HG02973 (cell line): Measurements from ENCODE around the gene ZNF813.
"Not testable (repeated sequence)": the region's sequence is repeated elsewhere in the genome, so short reads cannot be mapped to it uniquely, and the experiment has no call there.

ENCODE experiments used
- ATAC-seq: cut with Tn5 transposase; IDR thresholded peaks from one replicate; pipeline ENCODE4 v1.9.1; 2021; ENCODE audit warnings: moderate library complexity; ENCODE audit not compliant: unreplicated experiment

Gene ZNF813

DNA sequence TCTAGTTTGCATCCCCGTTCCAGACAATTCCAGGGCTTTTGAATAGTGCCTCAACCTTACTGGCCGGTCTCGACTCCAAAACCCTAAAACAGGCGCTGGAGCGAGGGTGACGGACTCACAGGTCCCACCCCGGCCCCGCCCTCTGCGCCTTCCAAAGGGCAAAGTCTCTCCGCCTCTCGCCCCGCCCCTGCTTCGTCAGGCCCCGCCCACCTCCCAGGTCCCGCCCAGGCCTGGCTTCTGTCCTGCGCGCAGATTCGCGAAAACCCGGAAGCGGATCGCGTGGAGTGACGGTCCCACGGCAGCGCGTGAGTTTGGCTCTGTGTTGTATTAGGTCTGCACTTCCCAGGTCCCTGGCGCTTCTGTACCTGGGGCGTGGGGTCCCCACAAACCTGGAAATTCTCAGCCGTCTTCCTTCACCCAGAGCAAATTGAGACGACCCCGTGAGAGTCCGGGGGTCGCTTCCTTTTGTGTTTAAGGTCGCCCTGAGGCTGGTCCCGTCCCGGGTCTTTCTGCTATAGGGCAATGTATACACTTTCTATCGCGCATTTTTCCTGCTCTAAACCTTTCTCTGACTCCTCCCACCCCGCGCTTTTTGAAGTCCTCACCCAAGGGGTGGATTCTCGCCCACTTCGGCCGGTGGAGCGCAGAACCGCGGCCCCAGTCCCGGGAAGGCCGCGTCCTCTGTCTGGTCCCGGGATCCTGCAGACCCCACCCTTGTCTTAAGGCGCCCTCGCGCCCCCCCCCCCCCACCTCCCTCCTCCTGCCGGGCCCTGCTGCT lies at the start of gene ZNF813:
Gene ZNF813 (plus strand): TSS at position 249 of the 778 bp plus-strand sequence. CDS start 16,090 bp downstream, outside the sequence.
- peak; percentile 90 for ATAC-seq

DNA sequence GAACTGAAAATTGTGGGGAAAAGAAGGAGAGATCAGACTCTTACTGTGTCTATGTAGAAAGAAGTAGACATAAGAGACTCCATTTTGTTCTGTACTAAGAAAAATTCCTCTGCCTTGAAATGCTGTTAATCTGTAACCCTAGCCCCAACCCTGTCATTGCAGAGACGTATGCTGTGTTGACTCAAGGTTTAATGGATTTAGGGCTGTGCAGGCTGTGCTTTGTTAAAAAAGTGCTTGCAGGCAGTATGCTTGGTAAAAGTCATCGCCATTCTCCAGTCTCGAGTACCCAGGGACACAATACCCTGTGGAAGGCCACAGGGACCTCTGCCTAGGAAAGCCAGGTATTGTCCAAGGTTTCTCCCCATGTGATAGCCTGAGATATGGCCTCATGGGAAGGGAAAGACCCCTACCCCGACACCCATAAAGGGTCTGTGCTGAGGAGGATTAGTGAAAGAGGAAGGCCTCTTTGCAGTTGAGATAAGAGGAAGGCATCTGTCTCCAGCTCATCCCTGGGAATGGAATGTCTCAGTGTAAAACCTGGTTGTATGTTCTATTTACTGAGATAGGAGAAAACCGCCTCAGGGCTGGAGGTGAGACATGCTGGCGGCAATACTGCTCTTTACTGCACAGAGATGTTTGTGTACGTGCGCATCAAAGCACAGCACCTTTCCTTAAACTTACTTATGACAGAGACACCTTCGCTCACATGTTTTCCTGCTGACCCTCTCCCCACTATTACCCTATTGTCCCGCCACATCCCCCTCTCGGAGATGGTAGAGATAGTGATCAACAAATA lies 46.8 kb upstream of the ZNF813 start:
- not testable (repeated sequence) for ATAC-seq

DNA sequence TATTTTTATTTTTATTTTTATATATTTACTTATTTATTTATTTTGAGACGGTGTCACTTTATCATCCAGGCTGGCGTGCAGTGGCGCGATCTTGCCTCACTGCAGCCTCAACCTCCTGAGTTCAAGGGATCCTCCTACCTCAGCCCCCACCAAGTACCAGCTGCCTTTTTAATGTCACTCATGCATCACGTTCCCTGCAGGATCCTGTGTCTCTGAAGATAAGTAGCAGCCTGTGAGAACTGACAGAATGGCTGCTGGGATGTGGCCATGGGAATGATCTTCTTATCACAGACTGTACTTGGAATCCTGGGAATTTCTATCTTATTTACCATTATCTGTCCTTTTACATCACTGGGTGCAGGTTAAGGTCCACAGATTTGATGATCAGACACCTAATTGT lies 45.0 kb upstream of the ZNF813 start:
- no peak for ATAC-seq

DNA sequence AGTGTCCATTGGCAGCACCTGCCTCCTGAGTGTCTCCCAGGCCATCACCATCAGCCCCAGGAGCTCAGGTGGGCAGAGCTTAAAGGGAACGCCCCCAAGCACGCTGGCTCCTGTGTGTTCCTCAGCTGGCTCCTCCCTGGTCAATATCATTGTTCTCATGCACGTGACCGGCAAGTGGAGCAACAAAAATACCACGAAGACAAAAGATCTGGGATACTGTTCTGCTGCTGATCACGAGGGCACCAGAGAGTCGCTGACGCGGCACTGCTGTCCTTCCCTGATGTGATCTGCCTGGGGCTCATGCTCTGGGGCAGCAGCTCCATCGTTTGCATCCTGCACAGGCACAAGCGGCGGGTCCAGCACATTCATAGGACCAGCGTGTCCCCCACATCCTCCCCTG lies 44.5 kb upstream of the ZNF813 start:
- ATAC-seq = not testable (repeated sequence)

DNA sequence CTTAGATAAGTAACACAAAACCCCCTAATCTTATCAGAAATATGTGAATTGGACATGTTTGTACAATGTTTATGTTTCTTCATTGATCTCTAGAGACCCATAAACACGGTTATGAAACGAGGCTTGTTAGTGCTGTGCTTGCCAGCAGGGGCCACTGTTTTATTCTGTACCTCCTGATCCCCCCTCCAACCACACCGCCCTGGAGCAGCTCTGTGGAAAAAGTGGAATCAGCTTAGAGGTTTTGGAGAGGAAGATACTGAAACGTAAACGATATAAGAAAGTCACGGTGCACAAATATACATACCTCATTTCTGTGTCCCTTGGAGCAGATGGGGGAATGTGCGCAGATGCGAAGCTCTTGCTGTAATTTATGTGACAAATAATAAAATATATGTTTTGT lies 43.9 kb upstream of the ZNF813 start:
- not testable (repeated sequence) for ATAC-seq

DNA sequence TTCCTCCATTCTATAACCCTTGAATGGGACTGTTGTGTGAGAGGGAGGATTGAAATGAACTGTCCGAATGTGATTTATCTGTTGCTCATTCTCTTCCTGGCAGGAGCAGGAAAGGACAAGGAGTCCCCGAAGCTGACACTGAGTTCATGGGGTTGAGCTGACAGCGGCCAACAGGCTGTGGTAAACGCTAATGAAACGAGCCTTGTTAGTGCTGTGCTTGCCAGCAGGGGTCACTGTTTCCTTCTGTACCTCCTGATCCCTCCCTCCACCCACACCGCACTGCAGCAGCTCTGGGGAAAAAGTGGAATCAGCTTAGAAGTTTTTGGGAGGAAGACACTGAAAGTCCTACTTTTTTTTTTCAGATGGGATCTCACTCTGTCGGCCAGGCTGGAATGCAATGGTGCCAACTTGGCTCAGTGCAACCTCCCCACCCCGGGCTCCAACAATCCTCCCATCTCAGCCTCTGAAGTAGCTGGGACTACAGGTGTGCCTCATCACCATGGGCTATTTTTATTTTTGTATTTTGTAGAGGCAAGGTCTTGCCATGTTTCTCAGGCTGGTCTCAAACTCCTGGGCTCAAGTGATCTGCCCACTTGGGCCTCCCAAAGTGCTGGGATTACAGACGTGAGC lies 42.5 kb upstream of the ZNF813 start:
- ATAC-seq = no peak

DNA sequence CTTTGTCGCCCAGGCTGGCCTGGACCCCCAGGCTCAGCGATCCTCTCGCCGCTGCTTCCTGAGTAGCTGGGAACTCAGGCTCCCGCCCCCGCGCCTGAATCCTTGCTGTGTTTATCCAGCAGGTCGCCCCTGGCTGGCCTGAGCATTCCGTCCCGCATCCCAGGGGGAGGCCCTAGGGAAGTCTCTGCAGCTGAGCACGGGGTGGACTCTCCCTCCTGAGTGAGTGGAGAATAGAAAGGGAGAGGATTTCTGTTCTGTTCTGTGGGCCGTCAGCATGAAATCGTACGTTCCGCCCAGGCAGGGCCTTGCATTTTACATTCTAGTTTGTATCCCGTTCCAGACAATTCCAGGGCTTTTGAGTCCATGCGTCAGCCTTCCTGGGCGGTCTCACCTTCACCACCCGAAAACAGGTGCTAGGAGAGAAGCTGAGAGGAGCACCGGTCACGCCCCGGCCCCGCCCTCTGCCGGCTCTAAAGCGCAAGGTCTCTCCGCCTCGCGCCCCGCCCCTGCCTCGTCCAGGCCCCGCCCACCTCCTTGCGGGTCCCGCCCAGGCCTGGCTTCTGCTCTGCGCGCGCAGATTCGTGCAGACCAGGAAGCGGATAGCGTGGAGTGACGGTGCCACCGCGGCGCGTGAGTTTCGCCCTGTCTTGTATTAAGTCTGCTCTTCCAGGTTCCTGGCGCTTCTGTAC lies 36.0 kb upstream of the ZNF813 start, which contains the start of gene ZNF761:
Gene ZNF761 (plus strand): TSS at position 586 of the 689 bp plus-strand sequence. CDS start 15,285 bp downstream, outside the sequence.
- ATAC-seq = peak; percentile 93

DNA sequence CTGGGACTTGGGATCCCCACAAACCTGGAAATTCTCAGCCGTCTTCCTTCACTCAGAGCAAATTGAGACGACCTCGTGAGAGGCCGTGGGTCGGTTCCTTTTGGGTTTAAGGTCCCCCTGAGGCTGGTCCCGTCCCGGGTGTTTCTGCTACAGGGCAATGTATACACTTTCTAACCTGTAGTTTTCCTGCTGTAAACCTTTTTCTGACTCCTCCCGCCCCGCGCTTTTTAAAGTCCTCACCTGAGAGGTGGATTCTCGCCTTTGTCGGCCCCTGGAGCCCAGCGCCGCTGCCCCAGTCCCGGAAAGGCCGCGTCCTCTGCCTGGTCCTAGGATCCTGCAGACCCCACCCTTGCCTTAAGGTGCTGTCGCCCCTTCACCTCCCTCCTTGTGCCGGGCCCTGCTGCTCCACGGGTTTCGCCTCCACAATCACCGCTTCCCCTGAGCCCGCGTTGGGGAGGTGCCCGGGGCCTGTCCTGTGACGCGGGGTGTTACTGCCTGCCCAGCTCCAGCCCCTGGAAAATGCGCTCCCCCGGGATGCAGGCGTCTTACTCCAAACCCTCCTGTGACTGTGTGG lies 35.4 kb upstream of the ZNF813 start:
- ATAC-seq = peak; percentile 16

DNA sequence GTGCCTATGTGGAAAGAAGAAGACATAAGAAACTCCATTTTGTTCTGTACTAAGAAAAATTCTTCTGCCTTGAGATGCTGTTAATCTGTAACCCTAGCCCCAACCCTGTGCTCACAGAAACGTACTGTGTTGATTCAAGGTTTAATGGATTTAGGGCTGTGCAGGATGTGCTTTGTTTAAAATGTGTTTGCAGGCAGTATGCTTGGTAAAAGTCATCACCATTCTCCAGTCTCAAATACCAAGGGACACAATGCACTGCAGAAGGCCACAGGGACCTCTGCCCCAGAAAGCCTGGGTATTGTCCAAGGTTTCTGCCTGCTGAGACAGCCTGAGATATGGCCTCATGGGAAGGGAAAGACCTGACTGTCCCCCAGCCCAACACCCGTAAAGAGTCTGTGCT lies 23.7 kb upstream of the ZNF813 start:
- not testable (repeated sequence) for ATAC-seq

DNA sequence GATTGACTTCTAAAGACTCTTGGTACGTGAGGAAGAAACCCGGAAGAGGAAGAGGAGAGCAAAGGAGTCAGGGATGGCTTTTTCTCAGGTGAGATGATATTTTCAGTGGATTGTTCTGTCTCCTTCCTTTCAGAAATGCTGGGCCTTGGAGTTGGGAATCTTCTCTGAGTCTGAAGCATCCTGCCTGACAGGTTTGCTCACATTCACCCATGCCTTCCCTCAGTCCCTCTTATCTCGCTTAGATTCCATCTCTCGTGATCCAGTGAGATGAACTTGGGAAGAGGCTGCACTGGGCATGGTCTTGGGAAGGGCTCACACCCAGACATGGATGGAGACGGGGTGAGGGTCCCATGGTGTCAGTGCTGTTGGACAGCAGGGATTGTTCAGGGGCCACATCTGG lies 20.3 kb upstream of the ZNF813 start:
- ATAC-seq = not testable (repeated sequence)

DNA sequence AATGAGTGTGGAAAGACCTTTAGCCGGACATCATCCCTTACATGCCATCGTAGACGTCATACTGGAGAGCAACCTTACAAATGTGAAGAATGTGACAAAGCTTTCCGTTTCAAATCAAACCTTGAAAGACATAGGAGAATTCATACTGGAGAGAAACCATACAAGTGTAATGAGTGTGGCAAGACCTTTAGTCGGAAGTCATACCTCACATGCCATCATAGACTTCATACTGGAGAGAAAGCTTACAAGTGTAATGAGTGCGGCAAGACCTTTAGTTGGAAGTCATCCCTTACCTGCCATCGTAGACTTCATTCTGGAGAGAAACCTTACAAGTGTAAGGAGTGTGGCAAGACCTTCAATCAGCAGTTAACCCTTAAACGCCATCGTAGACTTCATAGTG lies 11.7 kb upstream of the ZNF813 start:
- ATAC-seq = no peak

DNA sequence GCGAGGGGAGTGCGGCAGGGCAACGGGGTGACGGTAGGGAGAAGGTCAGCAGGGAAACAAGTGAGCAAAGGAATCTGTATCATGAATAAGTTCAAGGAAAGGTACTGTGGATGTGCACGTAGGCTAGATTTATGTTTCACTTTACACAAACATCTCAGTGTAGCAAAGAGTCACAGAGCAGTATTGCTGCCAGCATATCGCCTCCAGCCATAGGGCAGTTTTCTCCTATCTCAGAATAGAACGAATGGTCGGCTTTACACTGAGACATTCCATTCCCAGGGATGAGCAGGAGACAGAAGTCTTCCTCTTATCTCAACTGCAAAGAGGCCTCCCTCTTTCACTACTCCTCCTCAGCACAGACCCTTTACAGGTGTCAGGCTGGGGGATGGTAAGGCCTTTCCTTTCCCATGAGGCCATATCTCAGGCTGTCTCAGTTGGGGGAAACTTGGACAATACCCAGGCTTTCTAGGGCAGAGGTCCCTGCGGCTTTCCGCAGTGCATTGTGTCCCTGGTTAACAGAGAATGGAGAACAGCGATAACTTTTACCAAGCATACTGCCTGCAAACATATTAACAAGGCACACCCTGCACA lies 7.3 kb upstream of the ZNF813 start:
- not testable (repeated sequence) for ATAC-seq

DNA sequence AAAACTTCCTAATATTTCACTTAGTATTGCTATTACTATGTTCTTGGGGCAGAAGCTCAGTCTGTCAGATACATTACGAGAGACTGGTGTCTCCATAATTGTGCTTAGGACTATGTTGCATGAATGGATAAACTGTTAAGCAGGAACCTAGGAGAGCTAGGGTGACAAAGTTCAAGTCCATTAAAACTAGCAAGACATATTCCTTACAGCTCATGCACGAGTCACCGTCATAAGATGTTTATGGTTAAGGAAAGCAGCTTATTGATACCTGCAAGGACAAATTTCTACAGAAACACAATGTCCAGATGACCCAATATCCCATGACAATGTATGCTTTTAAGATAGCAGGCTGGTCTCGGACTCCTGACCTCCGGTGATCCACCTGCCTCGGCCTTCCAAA lies 5.7 kb upstream of the ZNF813 start:
- ATAC-seq = no peak

DNA sequence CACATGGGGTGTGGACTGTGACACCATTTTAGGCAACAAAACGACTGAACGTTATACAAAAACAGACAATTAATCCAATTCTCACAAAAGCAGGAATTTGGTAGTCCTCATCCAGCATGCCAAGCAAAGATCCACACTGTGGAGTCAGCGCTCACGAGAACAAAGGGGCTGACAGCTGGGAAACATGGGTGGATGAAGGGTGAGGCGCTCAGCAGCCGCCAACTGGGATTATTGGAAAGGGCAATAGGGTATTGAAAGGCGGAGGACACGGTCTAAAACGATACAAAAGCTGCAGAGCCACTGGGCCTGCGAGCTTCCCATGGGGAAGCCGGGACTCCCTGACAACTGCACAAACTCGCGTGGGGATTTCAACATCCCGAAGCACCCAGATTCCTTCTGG lies 4.7 kb upstream of the ZNF813 start:
- ATAC-seq = no peak

DNA sequence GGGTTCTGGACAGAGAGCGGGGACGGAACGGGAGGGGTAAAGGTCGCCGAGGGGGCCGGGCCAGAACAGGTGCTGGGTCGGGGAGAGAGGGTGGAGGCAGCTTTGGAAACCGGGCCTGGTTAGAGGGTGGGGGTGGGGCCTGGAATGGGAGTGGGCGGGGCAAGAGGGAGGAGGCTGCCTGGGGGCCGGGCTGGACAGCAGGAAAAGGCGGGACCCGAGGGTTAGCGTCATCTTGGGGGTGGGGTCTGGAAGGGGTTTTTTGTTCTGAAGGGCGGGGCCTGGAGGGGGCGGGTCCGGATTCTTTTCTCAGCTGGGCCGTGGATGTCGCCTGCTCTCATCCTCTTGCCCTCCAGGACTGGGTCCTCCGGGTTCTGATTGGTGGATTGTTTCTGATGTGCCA lies 4.3 kb upstream of the ZNF813 start:
- ATAC-seq = no peak

DNA sequence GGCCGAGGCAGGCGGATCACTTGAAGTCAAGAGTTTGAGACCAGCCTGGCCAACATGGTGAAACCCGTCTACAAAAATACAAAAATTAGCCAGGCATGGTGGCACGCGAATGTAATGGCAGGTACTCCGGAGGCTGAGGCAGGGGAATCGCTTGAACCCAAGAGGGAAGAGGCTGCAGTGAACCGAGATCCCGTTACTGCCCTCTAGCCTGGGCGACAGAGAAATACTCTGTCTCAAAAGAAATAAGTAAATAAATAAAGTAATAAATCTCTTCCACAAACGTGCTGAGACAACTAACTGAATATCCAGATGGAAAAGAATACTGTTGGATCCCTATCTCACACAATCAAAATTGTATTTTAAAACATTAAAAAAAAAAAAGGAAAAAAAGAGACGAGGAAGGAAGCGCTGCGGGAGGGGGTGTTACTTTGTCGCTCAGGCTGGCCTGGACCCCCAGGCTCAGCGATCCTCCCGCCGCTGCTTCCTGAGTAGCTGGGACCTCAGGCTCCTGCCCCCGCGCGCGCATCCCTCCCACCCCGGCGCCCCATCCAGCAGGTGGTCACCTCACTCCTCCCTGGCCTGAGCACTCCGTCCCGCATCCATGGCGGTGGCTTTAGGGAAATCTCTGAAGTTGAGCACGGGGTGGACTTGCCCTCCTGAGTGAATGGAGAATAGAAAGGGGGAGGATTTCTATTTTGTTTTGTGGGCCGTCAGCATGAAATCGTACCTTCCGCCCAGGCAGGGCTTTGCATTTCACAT lies 628 bp upstream of the ZNF813 start:
- peak; percentile 20 for ATAC-seq

DNA sequence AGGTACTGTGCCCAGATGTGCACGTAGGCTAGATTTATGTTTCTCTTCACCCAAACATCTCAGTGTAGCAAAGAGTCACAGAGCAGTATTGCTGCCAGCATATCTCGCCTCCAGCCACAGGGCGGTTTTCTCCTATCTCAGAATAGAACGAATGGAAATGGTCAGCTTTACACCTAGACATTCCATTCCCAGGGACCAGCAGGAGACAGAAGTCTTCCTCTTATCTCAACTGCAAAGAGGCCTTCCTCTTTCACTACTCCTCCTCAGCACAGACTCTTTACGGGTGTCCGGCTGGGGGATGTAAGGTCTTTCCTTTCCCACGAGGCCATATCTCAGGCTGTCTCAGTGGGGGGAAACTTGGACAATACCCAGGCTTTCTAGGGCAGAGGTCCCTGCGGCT lies 1.1 kb downstream of the ZNF813 start:
- ATAC-seq = not testable (repeated sequence)

DNA sequence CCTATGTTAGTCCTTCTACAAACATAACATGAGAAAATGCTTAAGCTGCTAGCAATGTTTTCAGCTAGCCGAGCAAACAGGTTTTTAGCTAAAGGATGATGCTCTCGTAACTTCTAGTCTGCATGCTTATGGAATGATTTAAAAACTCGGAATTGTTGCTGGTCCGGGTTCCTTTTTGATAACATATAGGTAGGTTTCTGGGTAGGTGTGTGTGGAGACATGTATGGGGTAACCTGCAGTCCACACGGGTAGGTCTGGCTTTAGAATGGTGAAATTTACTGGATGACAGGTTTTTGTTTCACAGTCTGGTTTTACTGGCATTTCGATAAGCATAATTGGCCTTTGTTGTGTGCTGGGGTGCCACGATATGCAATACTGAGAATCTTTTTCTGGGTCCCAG lies 4.4 kb downstream of the ZNF813 start:
- ATAC-seq = no peak

DNA sequence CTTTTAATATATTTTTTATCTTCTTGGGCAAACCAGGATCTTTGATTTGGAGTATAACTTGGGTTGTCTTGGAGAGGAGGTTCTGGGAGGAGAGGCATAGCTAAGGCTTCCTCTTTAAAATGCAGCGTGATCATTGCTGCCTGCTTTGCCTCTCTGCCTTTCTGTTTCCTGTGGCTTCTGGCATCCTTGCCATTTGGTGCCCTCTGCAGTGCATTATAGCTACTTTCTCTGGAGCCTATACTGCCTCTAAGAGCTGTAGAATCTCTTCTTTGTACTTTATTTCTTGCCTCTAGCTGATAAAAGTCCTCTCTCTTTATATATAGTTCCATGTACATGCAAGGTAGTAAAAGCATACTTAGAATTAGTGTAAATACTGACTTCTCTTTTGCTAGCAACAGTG lies 7.3 kb downstream of the ZNF813 start:
- ATAC-seq = not testable (repeated sequence)
